A673 (cell line): Measurements from ENCODE around the gene ANKRD13D. TPM values are rescaled to one million over a fixed set of nuclear protein-coding genes. Genes with fewer than 3 reads are reported as not detected.

Experiments used
- BruUV-seq: library from RNA; stranded (reverse); fragments of 400-500 nt; replicated peaks from 2 replicates; lab custom pipeline; 2021; lab: Mats Ljungman, UMichigan
- CTCF ChIA-PET: fragments of 300-600 bp; sonication (Branson Sonifier 250); formaldehyde crosslinking; loops from one replicate; lab custom pipeline; 2022; ENCODE audit warnings: antibody characterized with exemption; lab: Charles Lee
- POLR2A ChIA-PET: fragments of 300-600 bp; sonication (Branson Sonifier 250); formaldehyde crosslinking; loops from one replicate; lab custom pipeline; 2022; ENCODE audit warnings: antibody characterized with exemption; ENCODE audit not compliant: low non-redundant PET; lab: Charles Lee
- DNase-seq: peaks from one replicate; pipeline ENCODE4 v3.0.0-alpha.2; 2015; ENCODE audit warnings: low spot score
- H3K27ac ChIP-seq: fragments of 200-600 bp; sonication (generic); 2 replicates; pipeline ENCODE4 v1.5.1; 2016; ENCODE audit warnings: mixed run types, low read depth, mild to moderate bottlenecking, mixed read lengths, antibody characterized with exemption, low read length; ENCODE audit not compliant: poor library complexity, severe bottlenecking
- H3K27me3 ChIP-seq: fragments of 200-600 bp; sonication (generic); replicated peaks from 2 replicates; pipeline ENCODE4 v1.6.1; 2017; ENCODE audit warnings: mixed run types, low read depth, mild to moderate bottlenecking, mixed read lengths, antibody characterized with exemption, low read length; ENCODE audit not compliant: insufficient read depth, poor library complexity
- H3K36me3 ChIP-seq: fragments of 200-600 bp; sonication (generic); 2 replicates; pipeline ENCODE4 v1.6.1; 2016; ENCODE audit warnings: mixed run types, mild to moderate bottlenecking, mixed read lengths, antibody characterized with exemption, low read length; ENCODE audit not compliant: insufficient read depth, poor library complexity, severe bottlenecking
- H3K4me1 ChIP-seq: fragments of 200-600 bp; sonication (generic); 2 replicates; pipeline ENCODE4 v1.6.1; 2017; ENCODE audit warnings: mixed run types, mild to moderate bottlenecking, mixed read lengths, antibody characterized with exemption, low read length; ENCODE audit not compliant: insufficient read depth, poor library complexity, severe bottlenecking
- H3K4me3 ChIP-seq: fragments of 200-600 bp; sonication (generic); 2 replicates; pipeline ENCODE4 v1.5.1; 2016; ENCODE audit warnings: low read depth, mixed run types, mild to moderate bottlenecking, mixed read lengths, low read length; ENCODE audit not compliant: poor library complexity, severe bottlenecking
- H3K9me3 ChIP-seq: fragments of 200-600 bp; sonication (generic); 2 replicates; pipeline ENCODE4 v1.6.1; 2016; ENCODE audit warnings: mixed run types, low read depth, mild to moderate bottlenecking, mixed read lengths, antibody characterized with exemption, low read length; ENCODE audit not compliant: poor library complexity, severe bottlenecking
- EZH2 ChIP-seq: fragments of 200-600 bp; sonication (generic); IDR thresholded peaks from 2 replicates; pipeline ENCODE4 v1.6.1; 2017; ENCODE audit warnings: borderline replicate concordance, low read depth, mild to moderate bottlenecking, mixed read lengths, antibody characterized with exemption, low read length; ENCODE audit not compliant: poor library complexity, severe bottlenecking
- intact Hi-C: fragments of 100-400 bp; cut with micrococcal nuclease; formaldehyde crosslinking; loops from one replicate; pipeline ENCODE4 v1.10.0; 2022; ENCODE audit not compliant: unreplicated experiment
- total RNA-seq: library from RNA; stranded (reverse); gene quantifications from 2 replicates; pipeline ENCODE4 v1.2.3, GENCODE V29; 2021
- TF ChIP-seq, protein P1 (sequence below): fragments of 300-800, 200-600 bp; sonication (generic); conservative IDR thresholded peaks from 2 replicates; pipeline ENCODE4 v1.5.1; 2017; ENCODE audit warnings: low read depth, mild to moderate bottlenecking, antibody characterized with exemption, low read length, moderate library complexity, mixed read lengths

The ANKRD13D gene
- total RNA-seq, 1 experiment from 2014 or later, result 101 TPM

GRCh38 chr11:67298786-67299185, 9.7 kb downstream of the ANKRD13D start:
- POLR2A ChIA-PET, result no interaction called here

GRCh38 chr11:67299471-67300191, 10.5 kb downstream of the ANKRD13D start:
- Histone ChIP-seq H3K4me1 (peaks cover 10% of the 10 kb centered on the region), H3K36me3 (peaks cover 74% of the 10 kb centered on the region), H3K9me3 (peaks cover 13% of the 10 kb centered on the region), H3K4me3 (no peak overlapping the region), H3K27me3 (no peaks in the 10 kb centered on the region), H3K27ac (no peak overlapping the region)
- BruUV-seq, result no TSS peak
- POLR2A ChIA-PET, result no interaction called here
- CTCF ChIA-PET, result no interaction called here
- TF ChIP-seq, protein P1, sequence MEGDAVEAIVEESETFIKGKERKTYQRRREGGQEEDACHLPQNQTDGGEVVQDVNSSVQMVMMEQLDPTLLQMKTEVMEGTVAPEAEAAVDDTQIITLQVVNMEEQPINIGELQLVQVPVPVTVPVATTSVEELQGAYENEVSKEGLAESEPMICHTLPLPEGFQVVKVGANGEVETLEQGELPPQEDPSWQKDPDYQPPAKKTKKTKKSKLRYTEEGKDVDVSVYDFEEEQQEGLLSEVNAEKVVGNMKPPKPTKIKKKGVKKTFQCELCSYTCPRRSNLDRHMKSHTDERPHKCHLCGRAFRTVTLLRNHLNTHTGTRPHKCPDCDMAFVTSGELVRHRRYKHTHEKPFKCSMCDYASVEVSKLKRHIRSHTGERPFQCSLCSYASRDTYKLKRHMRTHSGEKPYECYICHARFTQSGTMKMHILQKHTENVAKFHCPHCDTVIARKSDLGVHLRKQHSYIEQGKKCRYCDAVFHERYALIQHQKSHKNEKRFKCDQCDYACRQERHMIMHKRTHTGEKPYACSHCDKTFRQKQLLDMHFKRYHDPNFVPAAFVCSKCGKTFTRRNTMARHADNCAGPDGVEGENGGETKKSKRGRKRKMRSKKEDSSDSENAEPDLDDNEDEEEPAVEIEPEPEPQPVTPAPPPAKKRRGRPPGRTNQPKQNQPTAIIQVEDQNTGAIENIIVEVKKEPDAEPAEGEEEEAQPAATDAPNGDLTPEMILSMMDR, result no peak
- no peak for TF ChIP-seq EZH2
- intact Hi-C loops, result no loop called here
- no peak for DNase-seq

More at GRCh38 chr11:67298786-67299185, 9.7 kb downstream of the ANKRD13D start:
- Histone ChIP-seq H3K4me1 (peaks cover 10% of the 10 kb centered on the region), H3K27me3 (no peaks in the 10 kb centered on the region), H3K9me3 (peaks cover 13% of the 10 kb centered on the region), H3K36me3 (peaks cover 83% of the 10 kb centered on the region), H3K4me3 (no peak overlapping the region), H3K27ac (no peak overlapping the region)
- no TSS peak for BruUV-seq
- DNase-seq, result no peak
- TF ChIP-seq, protein P1, result no peak
- TF ChIP-seq EZH2, result no peak
- CTCF ChIA-PET, result no interaction called here
- intact Hi-C loops, result no loop called here

- POLR2A ChIA-PET, result no interaction called here
- no TSS peak for BruUV-seq
- no peaks in the 10 kb centered on the region for H3K27me3 ChIP-seq
- H3K9me3 ChIP-seq, result peaks cover 9% of the 10 kb centered on the region
- H3K4me3 ChIP-seq, result no peak overlapping the region
- H3K36me3 ChIP-seq, result peaks cover 68% of the 10 kb centered on the region
- intact Hi-C loops, result no loop called here
- H3K4me1 ChIP-seq, result peaks cover 10% of the 10 kb centered on the region
- no peak for DNase-seq
- H3K27ac ChIP-seq, result no peak overlapping the region
- CTCF ChIA-PET, result no interaction called here
- TF ChIP-seq EZH2, result no peak
- TF ChIP-seq, protein P1, result no peak
Observed at GRCh38 chr11:67300256-67300755, 11.2 kb downstream of the ANKRD13D start.
